Measurements from ENCODE around the gene STEAP2. TPM values are rescaled to one million over a fixed set of nuclear protein-coding genes. Genes with fewer than 3 reads are reported as not detected.

STEAP2 gene
- total RNA-seq, 6 experiments from 2014 or later, result 1.5 to 9.8 (median 5.3) TPM

GRCh38 chr7:90230834-90231233 is 19.3 kb downstream of the STEAP2 start:
- Histone ChIP-seq H3K9me3 (no peaks in the 10 kb centered on the region), H3K4me1 (peaks cover 0 to 4% (median 0%) of the 10 kb centered on the region in 4 donors), H3K27ac (no peak overlapping the region), H3K36me3 (no peaks in the 10 kb centered on the region), H3K4me3 (no peak overlapping the region), H3K27me3 (no peaks in the 10 kb centered on the region)
- WGBS (ENCODE audit: insufficient coverage, low coverage, low lambda C conversion rate, missing lambda C conversion rate), result 76% methylated on average over 2 of the region's 2 CpGs
- TF ChIP-seq POLR2A (IDR thresholded peaks at IDR 0.05), result no peak
- TF ChIP-seq, protein P1, sequence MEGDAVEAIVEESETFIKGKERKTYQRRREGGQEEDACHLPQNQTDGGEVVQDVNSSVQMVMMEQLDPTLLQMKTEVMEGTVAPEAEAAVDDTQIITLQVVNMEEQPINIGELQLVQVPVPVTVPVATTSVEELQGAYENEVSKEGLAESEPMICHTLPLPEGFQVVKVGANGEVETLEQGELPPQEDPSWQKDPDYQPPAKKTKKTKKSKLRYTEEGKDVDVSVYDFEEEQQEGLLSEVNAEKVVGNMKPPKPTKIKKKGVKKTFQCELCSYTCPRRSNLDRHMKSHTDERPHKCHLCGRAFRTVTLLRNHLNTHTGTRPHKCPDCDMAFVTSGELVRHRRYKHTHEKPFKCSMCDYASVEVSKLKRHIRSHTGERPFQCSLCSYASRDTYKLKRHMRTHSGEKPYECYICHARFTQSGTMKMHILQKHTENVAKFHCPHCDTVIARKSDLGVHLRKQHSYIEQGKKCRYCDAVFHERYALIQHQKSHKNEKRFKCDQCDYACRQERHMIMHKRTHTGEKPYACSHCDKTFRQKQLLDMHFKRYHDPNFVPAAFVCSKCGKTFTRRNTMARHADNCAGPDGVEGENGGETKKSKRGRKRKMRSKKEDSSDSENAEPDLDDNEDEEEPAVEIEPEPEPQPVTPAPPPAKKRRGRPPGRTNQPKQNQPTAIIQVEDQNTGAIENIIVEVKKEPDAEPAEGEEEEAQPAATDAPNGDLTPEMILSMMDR (IDR thresholded peaks at IDR 0.05), result no peak
- no peak for ATAC-seq
- no peak for DNase-seq
- intact Hi-C loops (cut with DNase I), result no loop called here

GRCh38 chr7:90231304-90231703 is 19.8 kb downstream of the STEAP2 start:
- no peak overlapping the region for H3K27ac ChIP-seq
- ATAC-seq, result no peak
- no peak for TF ChIP-seq POLR2A (IDR thresholded peaks at IDR 0.05)
- TF ChIP-seq, protein P1 (IDR thresholded peaks at IDR 0.05), result no peak
- WGBS (ENCODE audit: insufficient coverage, low coverage, low lambda C conversion rate, missing lambda C conversion rate), result 41% methylated on average over 3 of the region's 3 CpGs
- no peak overlapping the region for H3K4me3 ChIP-seq
- H3K27me3 ChIP-seq, result no peaks in the 10 kb centered on the region
- no peak for DNase-seq
- no peaks in the 10 kb centered on the region for H3K9me3 ChIP-seq
- intact Hi-C loops (cut with DNase I), result no loop called here
- H3K36me3 ChIP-seq, result no peaks in the 10 kb centered on the region
- peaks cover 0 to 4% (median 0%) of the 10 kb centered on the region in 4 donors for H3K4me1 ChIP-seq

- DNase-seq, result no peak
- Histone ChIP-seq H3K27me3 (no peaks in the 10 kb centered on the region), H3K36me3 (no peaks in the 10 kb centered on the region), H3K4me3 (no peak overlapping the region), H3K27ac (no peak overlapping the region), H3K4me1 (peaks cover 0 to 4% (median 0%) of the 10 kb centered on the region in 4 donors), H3K9me3 (no peaks in the 10 kb centered on the region)
- ATAC-seq, result no peak
- intact Hi-C loops (cut with DNase I), result no loop called here
- TF ChIP-seq POLR2A (IDR thresholded peaks at IDR 0.05), result no peak
- TF ChIP-seq, protein P1 (IDR thresholded peaks at IDR 0.05), result no peak
- 74% methylated on average over 5 of the region's 5 CpGs for WGBS (ENCODE audit: insufficient coverage, low coverage, low lambda C conversion rate, missing lambda C conversion rate)
Measured at GRCh38 chr7:90232430-90232829, 20.9 kb downstream of the STEAP2 start.

DNA sequence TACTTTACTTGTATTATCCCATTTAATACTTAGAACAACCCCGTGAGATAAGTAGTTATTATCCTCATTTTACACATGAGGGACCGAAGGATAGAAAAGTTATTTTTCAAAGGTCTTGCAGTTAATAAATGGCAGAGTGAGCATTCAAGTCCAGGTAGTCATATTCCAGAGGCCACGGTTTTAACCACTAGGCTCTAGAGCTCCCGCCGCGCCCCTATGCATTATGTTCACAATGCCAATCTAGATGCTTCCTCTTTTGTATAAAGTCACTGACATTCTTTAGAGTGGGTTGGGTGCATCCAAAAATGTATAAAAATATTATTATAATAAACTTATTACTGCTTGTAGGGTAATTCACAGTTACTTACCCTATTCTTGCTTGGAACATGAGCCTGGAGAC is 22.0 kb downstream of the STEAP2 start:
- Histone ChIP-seq H3K4me1 (peaks cover 0 to 4% (median 0%) of the 10 kb centered on the region in 4 donors), H3K27ac (no peak overlapping the region), H3K4me3 (no peak overlapping the region), H3K36me3 (no peaks in the 10 kb centered on the region), H3K27me3 (no peaks in the 10 kb centered on the region), H3K9me3 (no peaks in the 10 kb centered on the region)
- no peak for TF ChIP-seq POLR2A (IDR thresholded peaks at IDR 0.05)
- TF ChIP-seq, protein P1 (IDR thresholded peaks at IDR 0.05), result no peak
- intact Hi-C loops (cut with DNase I), result no loop called here
- WGBS (ENCODE audit: insufficient coverage, low coverage, low lambda C conversion rate, missing lambda C conversion rate), result 93% methylated on average over 6 of the region's 6 CpGs
- no peak for ATAC-seq
- no peak for DNase-seq
